GM21390 (cell line): ENCODE measurements around the gene HLX.

Experiments
- ATAC-seq: cut with Tn5 transposase; IDR thresholded peaks from one replicate; pipeline ENCODE4 v1.9.1; 2021; ENCODE audit not compliant: unreplicated experiment

Gene HLX

DNA sequence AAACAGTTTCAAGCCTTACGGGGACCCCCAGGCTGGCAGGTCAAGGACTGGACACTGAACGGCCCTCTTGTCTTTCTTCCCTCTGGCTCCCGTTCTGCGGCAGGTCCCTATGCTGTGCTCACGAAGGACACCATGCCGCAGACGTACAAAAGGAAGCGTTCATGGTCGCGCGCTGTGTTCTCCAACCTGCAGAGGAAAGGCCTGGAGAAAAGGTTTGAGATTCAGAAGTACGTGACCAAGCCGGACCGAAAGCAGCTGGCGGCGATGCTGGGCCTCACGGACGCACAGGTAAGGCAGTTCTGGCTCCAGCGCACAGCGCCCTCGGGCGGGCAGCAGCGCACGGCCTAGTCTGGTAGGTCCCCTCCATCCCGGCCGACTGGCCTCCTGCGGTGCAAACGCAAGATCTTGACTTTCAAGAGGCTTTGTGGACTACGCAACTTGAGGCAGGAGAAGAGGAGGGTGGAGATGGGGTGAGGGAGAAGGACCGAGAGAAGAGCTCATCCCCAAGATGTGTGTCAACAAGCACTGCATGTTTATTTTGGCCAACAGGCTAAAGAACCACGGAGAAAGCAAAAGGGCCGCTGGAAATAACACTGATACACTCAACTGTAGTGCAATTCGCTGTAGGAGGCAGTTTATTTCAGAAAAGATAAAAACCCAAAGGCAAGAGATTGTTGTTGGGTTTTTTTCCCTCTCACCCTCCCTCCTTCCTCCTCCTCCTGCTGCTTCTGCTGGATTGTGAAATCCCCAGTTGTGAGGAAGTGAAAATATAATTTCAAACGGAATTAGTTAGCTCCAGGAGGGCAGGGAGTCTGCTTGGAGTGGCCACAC is 3.0 kb downstream of the HLX start:
- ATAC-seq = no peak

- no peak for ATAC-seq
Measured at GRCh38 chr1:220884109-220884980, 5.1 kb downstream of the HLX start.

DNA sequence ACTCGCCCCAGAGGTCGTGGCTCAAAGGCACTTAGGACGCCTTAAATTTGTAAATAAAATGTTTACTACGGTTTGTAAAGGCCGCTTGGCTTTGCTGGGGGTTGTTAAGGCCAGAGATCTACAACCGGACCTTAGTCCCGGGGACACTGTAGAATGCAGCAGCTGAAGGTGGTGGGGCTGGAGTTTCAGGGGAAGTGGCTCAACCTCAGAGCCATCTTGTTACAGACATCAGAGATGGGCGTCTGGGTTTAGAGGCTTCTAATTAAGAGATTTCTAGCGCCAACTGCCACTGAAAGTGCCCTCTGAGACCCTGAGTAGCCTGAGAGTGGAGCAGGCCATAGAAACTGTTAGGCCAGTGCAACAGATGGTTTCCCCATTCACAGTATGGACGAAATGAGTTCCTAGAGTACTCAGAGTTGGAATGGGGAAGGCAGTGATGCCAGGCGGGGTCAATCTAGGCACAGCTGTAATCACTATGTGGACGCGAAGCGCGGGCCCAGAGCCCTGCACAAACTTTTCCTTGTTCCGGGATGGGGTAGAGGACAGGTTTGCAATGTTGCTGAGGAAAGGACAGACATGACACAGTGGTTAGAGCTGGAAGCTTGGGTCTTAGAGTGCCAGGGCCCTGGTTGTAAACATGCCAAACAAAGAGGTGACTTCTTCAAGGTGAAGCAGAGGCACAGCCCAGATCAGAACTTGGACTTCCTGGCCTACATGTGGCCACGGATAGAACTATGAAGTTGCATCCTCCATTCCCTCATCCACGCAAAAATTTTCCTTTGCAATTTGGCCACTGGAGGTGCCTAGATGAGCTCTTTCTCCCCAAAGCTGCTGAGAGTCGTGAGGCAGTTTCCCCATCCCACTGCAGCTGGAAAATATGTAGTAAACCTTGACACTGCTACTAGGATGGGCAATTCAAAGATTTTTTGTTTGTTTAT is 6.0 kb downstream of the HLX start:
- no peak for ATAC-seq

- ATAC-seq = no peak
Measured at GRCh38 chr1:220885971-220886370, 6.7 kb downstream of the HLX start.

- no peak for ATAC-seq
Measured at GRCh38 chr1:220886470-220887201, 7.4 kb downstream of the HLX start.

- no peak for ATAC-seq
Measured at GRCh38 chr1:220887202-220887519, 7.9 kb downstream of the HLX start.

- ATAC-seq = no peak
Measured at GRCh38 chr1:220887520-220888416, 8.5 kb downstream of the HLX start.

- ATAC-seq = no peak
Measured at GRCh38 chr1:220888417-220888986, 9.3 kb downstream of the HLX start.

GRCh38 chr1:220889333-220889732 is 10.1 kb downstream of the HLX start:
- ATAC-seq = no peak

DNA sequence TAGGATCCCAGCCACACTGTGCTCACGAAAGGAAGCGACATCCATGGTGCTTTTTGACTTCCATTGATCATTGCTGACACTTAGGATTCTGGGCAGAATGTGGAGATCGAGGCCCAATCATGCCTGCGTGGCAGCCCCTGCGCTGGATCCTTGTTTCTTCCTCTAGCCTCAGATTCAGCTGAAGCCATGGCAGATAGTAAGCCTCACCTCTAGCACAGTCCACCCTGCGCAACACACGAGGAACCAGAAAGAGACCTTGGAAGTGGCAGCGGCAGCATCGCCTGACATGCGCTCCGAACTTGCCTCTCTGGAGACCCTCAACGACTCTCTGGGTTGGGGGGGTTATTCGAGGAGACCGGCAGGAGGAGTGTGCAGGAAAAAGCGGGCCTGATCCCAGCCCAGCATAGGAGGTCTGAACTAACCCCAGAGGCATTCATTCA is 10.6 kb downstream of the HLX start:
- ATAC-seq = no peak

GRCh38 chr1:220890602-220891001 is 11.4 kb downstream of the HLX start:
- ATAC-seq = no peak

- no peak for ATAC-seq
Measured at GRCh38 chr1:220891224-220892085, 12.2 kb downstream of the HLX start.

DNA sequence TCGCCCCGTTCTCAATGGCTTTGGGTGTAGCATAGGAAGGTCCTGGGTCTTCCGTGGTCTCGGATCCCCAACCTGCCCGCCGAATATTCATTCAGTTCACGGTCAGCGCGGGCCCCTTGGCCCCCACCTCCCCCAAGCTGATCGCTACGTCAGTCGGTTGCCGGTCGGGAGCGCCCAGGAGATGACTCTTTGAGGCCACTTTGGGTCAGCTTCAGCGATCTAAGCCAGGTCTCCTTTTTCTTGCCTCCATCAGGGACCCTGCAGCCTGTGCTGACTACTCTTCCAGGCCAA is 12.8 kb downstream of the HLX start:
- ATAC-seq = no peak

DNA sequence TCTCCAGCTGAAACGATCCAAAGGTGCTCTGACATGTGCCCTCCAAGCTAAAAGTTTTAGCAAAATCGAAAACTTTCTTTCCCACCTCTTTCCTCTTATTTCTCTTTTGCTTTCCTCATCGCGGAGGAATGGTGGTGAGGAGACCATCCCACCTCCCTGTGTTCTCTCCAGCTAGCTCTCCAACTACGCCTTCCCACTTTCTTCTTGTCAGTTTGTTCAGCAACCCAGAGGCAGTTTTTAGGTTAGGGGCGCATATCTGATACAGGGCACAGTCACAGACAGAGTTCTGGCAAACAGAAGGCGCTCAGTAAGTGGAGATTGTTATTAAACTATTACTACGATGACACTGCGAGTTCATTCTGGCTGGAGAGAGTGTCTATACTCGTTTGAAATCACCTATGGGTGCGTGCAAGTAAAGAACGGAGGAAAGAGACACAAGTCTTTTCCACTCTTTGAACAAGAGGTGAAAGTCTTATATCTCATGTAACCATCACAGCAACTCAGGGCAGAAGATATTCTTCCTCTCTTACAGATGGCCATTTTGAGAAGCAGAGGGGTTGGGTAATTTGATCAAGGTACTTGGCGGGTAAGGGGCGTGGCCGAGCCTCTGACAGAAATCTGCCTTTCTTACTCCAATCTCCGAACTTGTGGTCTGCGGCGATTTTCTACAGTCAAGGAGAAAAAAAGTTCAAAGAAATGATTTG is 13.9 kb downstream of the HLX start:
- no peak for ATAC-seq

DNA sequence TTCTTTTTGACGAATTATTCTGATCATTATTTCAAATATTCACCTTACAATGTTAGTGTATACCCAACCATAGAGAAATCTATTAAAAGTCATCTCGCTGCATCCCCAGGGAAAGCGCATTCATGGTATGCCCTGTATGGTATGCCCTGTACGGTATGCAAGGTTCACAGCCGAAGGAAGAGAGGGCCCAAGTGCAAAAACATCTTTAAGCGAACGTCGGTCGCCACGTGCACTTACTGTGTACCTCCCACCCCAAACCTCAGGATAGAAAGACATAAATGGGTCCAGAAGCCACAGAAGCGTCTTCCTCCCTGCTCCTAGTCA is 14.4 kb downstream of the HLX start:
- ATAC-seq = no peak

GRCh38 chr1:220894025-220894923 is 15.0 kb downstream of the HLX start:
- no peak for ATAC-seq

GRCh38 chr1:220894924-220895256 is 15.6 kb downstream of the HLX start:
- ATAC-seq = no peak
